Measurements from ENCODE around the gene GPATCH2.

DNA sequence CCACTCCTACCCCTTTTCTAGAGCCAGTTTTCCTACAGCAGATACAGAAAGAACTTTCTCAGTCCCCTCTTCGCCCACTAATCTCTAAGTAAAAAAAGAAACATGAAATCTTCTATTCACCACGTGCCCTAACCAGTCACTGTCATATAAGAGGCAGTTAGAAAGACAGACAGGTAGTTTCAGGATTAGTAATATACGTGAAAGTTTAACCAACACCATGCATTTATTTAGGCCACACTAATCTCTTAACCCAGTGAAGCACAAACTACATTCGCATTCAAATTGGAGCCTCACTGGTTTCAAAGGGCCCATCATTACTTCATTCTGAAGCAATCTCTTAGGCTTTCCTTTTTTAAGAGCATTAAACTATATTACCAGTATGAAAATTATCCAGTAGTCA, 10.1 kb downstream of the GPATCH2 start:
- TF ChIP-seq, protein P1, sequence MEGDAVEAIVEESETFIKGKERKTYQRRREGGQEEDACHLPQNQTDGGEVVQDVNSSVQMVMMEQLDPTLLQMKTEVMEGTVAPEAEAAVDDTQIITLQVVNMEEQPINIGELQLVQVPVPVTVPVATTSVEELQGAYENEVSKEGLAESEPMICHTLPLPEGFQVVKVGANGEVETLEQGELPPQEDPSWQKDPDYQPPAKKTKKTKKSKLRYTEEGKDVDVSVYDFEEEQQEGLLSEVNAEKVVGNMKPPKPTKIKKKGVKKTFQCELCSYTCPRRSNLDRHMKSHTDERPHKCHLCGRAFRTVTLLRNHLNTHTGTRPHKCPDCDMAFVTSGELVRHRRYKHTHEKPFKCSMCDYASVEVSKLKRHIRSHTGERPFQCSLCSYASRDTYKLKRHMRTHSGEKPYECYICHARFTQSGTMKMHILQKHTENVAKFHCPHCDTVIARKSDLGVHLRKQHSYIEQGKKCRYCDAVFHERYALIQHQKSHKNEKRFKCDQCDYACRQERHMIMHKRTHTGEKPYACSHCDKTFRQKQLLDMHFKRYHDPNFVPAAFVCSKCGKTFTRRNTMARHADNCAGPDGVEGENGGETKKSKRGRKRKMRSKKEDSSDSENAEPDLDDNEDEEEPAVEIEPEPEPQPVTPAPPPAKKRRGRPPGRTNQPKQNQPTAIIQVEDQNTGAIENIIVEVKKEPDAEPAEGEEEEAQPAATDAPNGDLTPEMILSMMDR (IDR thresholded peaks at IDR 0.05; ENCODE audit: low read depth, low read length): no peak
- no peak for TF ChIP-seq EZH2phosphoT487 (IDR thresholded peaks at IDR 0.05; ENCODE audit: low read depth)

Data from OCI-LY3 (cell line).